ENCODE measurements around the gene ZBTB37. TPM values are rescaled to one million over a fixed set of nuclear protein-coding genes. Genes with fewer than 3 reads are reported as not detected.

The ZBTB37 gene
- total and polyA plus RNA-seq, 9 donors, result 2.3 to 20.0 (median 14.7) TPM

DNA sequence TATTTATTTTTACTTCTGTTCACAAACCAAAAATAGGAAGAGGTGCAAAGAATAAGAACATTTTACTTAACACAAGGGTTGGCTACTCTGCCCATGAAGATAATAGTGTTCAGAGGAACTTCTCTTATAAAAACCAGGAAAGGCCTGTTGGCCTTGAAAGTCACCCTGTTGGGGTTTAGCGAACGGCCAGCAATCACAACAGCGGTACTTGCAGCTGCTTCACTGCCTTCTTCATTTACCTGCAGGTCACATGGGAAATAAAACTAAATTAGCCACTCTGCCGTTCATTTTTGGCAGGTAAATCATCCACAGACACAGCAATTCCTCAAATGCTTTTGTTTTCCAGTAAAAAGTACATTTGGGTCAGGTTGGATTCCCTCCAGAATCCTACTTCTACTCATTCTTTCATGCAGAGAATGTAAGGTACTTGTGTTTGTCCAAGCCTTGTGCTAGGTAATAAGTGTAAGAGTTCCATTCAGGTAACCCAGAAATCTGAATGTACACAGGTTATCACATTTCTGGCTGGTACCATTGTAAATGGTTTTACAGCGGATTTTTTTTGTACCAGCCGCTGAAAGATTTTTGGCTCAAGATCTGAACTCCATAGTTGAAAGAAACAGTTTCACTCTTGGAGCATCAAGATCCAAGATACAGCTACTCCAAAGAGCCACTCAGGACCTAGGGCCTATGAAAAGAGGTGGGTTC is 35.8 kb downstream of the ZBTB37 start:
- intact Hi-C loops (cut with DNase I), result no loop called here
- no peak for TF ChIP-seq POLR2A (IDR thresholded peaks at IDR 0.05)
- TF ChIP-seq, protein P1, sequence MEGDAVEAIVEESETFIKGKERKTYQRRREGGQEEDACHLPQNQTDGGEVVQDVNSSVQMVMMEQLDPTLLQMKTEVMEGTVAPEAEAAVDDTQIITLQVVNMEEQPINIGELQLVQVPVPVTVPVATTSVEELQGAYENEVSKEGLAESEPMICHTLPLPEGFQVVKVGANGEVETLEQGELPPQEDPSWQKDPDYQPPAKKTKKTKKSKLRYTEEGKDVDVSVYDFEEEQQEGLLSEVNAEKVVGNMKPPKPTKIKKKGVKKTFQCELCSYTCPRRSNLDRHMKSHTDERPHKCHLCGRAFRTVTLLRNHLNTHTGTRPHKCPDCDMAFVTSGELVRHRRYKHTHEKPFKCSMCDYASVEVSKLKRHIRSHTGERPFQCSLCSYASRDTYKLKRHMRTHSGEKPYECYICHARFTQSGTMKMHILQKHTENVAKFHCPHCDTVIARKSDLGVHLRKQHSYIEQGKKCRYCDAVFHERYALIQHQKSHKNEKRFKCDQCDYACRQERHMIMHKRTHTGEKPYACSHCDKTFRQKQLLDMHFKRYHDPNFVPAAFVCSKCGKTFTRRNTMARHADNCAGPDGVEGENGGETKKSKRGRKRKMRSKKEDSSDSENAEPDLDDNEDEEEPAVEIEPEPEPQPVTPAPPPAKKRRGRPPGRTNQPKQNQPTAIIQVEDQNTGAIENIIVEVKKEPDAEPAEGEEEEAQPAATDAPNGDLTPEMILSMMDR (IDR thresholded peaks at IDR 0.05), result no peak
- Histone ChIP-seq H3K9me3 (no peaks in the 10 kb centered on the region), H3K27me3 (no peaks in the 10 kb centered on the region), H3K4me1 (ENCODE audit: insufficient read depth) (peaks cover 5% of the 10 kb centered on the region), H3K4me3 (no peak overlapping the region), H3K36me3 (no peaks in the 10 kb centered on the region), H3K27ac (no peak overlapping the region)
- no peak for DNase-seq
- WGBS, 3 donors, result 38 to 59% (median 50%) methylated on average over 6 of the region's 6 CpGs

DNA sequence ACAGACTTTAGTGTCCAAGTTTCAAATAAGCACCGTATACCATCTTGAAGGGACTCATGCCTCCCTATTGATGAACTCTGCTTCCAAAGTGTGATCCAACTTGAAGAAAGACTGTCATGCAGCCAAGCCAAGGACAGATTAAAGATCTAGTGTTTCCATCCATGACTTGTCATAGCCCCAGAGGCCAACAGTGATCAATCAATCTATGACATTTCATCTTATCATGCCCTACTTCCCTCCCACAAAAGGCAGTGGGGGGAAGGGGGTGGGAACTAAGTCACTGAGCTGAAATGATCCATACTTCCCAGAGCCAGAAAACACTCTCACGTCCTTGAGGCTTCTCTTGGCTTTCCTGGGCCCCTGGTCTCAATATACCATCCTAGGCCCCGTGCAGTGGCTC is 44.9 kb downstream of the ZBTB37 start:
- H3K36me3 ChIP-seq, result no peaks in the 10 kb centered on the region
- TF ChIP-seq POLR2A (IDR thresholded peaks at IDR 0.05) (no peak), EP300 (IDR thresholded peaks at IDR 0.05) (no peak)
- TF ChIP-seq, protein P1 (IDR thresholded peaks at IDR 0.05), result no peak
- no peak for DNase-seq
- H3K27ac ChIP-seq, result no peak overlapping the region
- no peak overlapping the region for H3K4me3 ChIP-seq
- H3K4me1 ChIP-seq (ENCODE audit: insufficient read depth), result no peaks in the 10 kb centered on the region
- no peaks in the 10 kb centered on the region for H3K27me3 ChIP-seq
- no peaks in the 10 kb centered on the region for H3K9me3 ChIP-seq
- 85 to 95% (median 94%) methylated on average over 3 of the region's 3 CpGs for WGBS, 3 donors
- intact Hi-C loops (cut with DNase I), result no loop called here

DNA sequence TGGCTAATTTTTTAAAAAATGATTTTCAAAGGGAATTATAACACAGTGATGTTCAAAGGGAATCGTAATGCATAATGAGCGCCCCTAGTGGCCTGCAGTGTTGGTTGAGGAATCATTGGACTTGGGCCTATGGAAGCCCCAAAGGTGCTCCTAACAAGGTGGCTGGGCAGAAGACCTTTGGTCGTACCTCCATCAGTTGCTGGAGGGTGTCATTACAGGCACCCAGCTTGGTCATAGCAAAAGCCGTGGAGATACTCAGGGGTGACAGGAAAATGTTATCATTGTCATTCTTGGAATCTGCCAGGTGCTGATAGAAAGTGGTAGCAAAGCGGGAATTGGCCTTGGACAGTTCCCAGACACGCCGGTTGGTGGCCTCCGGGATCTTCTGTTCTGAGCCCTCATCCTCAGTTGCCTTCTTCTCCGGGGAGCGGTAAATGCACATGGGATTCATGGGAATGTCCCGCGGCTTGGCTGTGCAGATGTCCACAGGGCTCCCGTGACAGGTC is 46.2 kb downstream of the ZBTB37 start:
- Histone ChIP-seq H3K4me3 (no peak overlapping the region), H3K36me3 (no peaks in the 10 kb centered on the region), H3K9me3 (no peaks in the 10 kb centered on the region), H3K27me3 (no peaks in the 10 kb centered on the region), H3K27ac (no peak overlapping the region), H3K4me1 (ENCODE audit: insufficient read depth) (no peaks in the 10 kb centered on the region)
- WGBS, 3 donors, result 86 to 88% (median 86%) methylated on average over 13 of the region's 13 CpGs
- no peak for DNase-seq
- TF ChIP-seq POLR2A (IDR thresholded peaks at IDR 0.05) (no peak), EP300 (IDR thresholded peaks at IDR 0.05) (no peak)
- TF ChIP-seq, protein P1 (IDR thresholded peaks at IDR 0.05), result no peak
- intact Hi-C loops (cut with DNase I), result no loop called here

DNA sequence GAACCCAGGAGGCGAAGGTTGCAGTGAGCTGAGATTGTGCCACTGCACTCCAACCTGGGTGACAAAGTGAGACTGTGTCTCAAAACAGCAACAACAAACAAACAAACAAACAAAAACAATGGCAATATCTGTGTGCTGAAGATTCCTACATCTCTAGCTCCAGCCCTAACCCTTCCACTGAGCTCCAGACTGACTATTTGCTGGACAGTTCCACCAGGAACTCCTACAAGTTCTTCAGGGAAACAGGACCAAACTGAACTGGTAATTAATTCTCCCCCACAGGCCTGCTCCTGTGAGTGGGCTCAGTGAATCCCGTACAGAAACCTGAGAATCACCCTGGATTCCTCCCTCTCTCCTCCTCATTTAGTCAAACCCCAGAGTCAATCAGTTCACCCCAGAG is 47.4 kb downstream of the ZBTB37 start:
- no peak for DNase-seq
- H3K27me3 ChIP-seq, result no peaks in the 10 kb centered on the region
- H3K4me3 ChIP-seq, result no peak overlapping the region
- no peaks in the 10 kb centered on the region for H3K4me1 ChIP-seq (ENCODE audit: insufficient read depth)
- TF ChIP-seq POLR2A (IDR thresholded peaks at IDR 0.05) (no peak), EP300 (IDR thresholded peaks at IDR 0.05) (no peak)
- TF ChIP-seq, protein P1 (IDR thresholded peaks at IDR 0.05), result no peak
- intact Hi-C loops (cut with DNase I), result no loop called here
- no peak overlapping the region for H3K27ac ChIP-seq
- H3K9me3 ChIP-seq, result no peaks in the 10 kb centered on the region
- H3K36me3 ChIP-seq, result no peaks in the 10 kb centered on the region
- 65 to 70% (median 67%) methylated on average over 2 of the region's 2 CpGs for WGBS, 3 donors
